Activated CD4-positive, alpha-beta T cell treated with anti-CD3 and anti-CD28 coated beads, Interleukin-2, Interleukin-6, amounts not matched to agents 100 ng/mL and 50 ng/mL, durations not matched to agents 16 hours and 8 hours (primary cell): ENCODE data around the gene MCOLN3.

ENCODE experiments used
- DNase-seq: peaks from one replicate; pipeline ENCODE4 v3.0.0-alpha.2; 2020

The MCOLN3 gene, protein sequence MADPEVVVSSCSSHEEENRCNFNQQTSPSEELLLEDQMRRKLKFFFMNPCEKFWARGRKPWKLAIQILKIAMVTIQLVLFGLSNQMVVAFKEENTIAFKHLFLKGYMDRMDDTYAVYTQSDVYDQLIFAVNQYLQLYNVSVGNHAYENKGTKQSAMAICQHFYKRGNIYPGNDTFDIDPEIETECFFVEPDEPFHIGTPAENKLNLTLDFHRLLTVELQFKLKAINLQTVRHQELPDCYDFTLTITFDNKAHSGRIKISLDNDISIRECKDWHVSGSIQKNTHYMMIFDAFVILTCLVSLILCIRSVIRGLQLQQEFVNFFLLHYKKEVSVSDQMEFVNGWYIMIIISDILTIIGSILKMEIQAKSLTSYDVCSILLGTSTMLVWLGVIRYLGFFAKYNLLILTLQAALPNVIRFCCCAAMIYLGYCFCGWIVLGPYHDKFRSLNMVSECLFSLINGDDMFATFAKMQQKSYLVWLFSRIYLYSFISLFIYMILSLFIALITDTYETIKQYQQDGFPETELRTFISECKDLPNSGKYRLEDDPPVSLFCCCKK

DNA sequence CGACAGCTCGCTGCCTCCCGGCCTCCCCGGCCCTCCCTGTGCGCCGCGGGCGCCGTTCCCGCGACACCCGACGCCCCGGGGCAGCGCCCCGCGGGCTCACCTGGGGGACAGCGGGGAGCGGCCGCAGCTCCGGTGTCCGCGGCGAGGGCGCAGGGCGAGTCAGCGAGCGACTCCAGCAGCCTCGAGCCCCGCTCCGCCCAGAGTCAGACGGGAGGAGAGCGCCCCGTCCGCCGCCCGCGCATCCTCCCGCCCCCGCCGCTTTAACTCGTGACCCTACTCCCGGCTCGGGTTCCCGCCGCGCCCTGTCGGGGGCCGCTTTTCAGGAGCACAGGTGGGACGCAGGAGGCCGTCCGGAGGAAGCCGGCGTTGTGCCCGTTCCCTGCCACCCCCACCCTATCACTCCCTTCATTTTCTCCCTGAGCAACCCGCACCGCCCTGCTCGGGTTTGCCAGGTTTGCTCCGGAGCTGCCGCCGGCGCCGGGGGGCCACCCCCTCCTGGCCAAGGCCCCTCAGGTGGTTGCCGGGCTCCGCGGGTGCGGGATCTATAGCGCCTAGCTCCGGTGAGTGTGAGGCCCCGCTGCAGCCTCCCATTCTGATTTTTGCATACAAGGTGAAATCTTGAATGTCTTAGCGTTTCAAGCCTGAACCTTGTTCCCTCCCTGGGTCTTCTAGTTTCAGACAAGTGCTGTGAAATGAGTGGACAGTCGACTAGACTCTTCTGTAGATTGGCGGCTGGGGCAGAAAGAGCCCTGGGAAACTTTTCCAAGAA, at the start of gene MCOLN3:
TSS of gene MCOLN3 (minus strand) at position 205 of the 769 bp plus-strand sequence. CDS start 3,140 bp downstream, outside the sequence.
- peak; percentile 44 for DNase-seq

DNA sequence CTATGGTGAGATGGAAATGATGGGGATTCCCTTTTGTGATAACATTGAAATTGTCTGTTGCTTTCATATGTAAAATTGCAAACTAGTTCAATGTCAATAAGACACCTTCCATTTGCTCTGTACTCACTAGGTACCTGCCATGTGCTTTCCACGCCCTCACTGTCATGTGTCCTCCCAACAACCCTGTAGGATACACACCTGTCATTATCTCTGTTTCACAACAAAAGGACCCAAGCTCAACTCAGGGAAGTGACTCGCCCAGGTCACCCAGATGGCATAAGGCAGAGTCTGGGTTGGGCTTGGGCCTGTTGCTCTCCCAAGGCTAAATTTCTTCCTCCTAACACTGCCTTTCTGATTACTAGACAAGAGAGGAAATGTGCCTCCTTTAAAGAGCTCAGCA, 45.3 kb upstream of the MCOLN3 start:
- DNase-seq, result no peak

DNA sequence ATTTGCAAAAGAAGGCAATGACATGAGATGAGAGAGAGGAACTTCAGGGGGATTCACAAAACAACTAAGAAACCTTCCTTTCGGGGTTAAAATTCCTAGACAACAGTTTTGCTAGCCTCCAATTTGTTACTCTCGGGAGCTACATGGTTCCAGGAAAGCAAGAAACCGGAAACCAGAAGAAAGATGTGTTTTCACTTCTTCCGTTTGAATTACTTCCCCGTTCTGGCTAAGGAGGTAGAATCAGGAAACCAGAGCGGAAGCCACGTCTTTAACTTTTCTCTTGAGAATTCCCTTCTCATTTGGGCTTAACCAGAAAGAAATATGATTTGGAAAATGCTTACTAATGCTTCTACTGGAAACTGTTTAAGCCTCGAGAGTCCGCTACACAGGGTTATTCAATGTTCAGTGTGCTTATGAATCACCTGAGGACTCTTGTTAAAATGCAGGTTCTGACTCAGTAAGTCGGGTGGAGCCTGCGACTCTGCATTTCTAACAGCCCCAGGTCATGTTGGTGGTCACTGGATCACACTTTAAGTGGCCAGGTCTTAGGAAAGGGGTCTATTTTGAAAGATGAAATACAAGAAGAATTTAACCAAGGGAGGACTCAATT, 43.5 kb upstream of the MCOLN3 start:
- DNase-seq, result peak; percentile 37

DNA sequence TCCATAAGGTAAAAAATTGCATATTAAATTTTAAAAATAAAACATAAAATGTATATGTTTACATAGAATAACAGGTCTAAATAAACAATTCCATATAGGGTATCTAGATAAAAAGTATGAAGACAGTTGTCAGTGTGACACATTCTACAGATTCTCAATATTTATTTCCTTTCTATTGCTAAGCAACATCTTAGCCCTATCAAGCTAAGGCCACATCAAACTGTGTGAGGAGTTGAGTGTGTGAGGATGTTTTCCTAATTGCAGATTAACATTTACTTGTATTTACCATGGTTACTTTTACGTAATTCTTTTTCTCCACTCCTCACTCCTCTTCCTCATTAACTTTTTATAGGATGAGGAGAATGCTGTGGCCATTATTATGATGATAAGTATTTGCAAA, 41.9 kb upstream of the MCOLN3 start:
- no peak for DNase-seq

DNA sequence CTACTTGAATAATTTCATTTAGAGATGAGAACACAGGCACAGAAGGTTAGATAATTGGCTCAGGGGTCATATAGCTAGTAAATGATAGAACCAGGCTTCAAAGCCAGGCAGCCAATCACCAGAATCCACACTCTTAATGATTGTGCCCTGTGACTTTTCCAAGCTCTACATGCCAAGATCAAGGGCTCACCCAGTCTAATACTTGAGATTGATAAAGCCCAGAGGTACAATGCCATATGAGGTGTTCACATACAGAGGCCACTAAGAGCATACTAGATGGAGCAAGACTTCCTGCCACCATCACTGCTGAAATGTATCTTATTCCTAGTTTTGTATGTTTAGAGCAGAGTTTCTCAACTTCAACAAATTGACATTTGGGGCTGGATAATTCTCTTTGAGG, 40.9 kb upstream of the MCOLN3 start:
- no peak for DNase-seq

DNA sequence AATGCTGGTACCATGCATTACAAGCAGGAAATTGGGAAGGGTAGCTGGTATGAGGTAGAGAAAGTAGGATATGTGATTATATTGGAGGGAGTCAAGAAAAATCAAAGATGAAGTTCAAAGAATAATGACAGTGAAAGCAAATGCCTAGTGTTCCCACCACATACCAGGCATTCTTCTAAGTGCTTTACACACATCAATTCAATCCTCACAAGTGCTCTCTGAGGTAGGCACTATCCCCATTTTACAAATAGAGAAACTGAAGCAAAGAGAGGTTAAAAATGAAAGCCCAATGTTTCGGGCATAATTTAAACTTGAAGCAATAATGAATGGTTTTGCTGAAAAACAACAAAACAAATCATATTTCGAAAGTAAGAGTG, 40.1 kb upstream of the MCOLN3 start:
- DNase-seq, result no peak

DNA sequence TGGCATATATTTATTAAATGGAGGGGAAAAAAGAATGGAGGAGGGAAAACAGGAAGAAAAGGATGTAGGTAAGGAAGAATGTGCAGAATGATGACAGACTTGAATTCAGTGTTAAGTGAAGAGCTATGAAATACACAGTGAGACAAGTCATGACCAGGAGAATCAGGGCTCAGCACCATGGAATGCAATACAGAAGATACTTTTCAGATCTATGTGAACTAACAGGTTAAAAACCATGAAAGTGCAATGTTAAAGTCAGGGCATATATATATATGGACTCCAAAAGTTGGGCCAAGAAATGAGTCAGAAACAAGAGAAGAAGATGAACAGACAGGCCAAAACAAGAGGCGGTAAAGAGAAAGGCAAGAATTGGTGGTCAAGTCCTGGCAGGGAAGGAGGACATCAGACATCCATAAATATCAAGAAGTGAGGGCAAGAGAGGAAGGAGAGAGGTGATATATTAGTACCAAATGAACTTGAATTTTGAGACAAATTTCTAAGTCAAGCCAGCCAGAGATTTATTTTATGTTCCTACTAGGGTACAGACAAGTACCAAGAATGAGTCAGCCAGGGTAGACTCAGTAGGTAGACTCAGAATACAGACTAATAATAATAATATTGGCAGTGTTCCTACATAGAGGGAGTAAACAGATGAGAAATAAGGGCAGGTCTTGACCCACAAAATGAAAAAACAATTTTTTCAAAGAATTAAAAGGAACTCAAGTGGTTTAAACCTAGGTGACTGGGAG, 39.5 kb upstream of the MCOLN3 start:
- no peak for DNase-seq

DNA sequence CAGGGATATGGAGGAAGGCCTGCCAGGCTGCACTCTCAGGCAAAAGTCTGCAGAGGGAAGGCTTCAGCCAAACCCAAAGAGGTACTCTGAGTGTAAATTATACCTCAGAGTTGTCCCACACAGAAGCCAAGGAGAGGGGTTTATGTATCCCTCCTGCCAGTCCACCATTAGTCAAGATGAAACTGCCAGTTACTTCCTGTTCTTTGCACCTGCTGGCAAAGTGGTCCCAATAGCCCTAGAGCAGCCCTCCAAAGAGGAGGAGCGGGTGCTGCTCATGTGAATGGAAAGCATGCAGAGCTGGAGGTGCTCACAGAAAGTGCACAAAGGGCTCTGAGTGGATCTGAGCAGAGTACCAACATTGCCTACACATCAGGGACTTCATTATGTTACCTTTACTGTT, 37.1 kb upstream of the MCOLN3 start:
- no peak for DNase-seq

DNA sequence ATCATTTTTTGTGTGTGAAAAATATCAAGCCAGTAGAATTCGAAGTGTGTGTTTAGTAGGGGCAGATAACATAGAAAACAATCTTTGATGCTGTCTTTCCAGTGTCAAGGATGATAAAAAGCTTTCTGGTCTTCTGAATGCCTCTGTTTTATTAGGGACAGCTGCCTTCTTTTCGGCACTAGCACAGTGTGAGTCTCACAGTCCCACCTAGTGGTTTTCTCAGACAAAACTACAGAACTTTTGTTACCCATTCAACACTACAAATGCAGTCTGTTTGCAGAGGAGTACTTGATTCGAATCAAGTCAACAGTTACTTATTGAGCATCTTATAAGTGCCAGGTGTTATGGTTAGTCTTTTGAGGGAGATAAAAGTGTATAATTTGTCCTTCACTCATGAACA, 30.6 kb upstream of the MCOLN3 start:
- DNase-seq, result no peak

DNA sequence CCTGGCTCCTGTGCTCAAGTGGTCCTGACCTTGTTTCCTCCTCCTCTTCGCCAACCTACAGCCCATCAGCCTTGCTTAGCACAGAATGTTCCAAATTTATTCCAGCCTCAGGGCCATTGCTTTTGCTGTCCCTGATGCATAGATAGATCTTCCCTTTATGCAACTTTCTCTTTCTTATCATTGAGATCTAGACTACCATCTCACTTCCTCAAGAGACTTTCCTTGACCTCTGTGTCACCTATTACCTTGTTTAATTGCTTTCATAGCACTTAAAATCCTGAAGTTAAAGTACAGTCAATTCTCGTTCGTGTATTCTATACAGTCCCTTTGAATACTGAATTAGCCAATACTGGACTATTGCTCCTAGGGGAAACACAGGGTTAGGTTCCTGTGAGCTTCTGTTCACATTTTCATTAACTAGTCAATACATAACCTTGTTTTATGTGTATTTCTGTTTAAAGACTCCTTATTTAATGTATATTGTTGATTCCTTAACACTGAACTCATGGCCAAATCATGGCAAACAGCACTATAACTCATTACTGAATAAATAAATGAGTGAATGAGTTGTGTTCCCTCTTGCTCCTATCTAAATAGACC, 26.2 kb upstream of the MCOLN3 start:
- DNase-seq, result no peak

DNA sequence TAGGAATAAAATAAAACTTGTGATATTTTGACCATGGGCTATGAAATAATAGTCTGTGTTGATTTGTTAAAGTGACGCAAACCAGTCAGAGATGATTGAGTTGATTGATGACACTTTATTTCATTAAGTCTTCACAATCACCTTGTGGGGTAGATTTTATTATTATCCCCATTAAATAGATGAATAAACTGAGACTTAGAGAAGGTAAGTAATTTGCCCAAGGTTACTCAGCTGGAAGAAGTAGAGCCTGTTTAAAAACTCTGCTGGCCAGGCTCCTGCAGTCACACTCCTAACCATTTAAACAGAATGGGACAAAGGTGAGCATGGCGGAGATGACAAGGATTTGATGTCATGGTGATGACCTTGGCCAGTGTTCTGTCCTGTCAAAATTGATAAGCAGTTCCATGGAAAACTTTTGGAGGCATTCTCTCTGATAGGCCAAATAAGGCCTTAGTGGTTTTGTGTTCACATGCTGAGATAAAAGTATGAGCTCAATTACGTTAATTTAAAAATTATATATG, 22.7 kb upstream of the MCOLN3 start:
- DNase-seq, result no peak

DNA sequence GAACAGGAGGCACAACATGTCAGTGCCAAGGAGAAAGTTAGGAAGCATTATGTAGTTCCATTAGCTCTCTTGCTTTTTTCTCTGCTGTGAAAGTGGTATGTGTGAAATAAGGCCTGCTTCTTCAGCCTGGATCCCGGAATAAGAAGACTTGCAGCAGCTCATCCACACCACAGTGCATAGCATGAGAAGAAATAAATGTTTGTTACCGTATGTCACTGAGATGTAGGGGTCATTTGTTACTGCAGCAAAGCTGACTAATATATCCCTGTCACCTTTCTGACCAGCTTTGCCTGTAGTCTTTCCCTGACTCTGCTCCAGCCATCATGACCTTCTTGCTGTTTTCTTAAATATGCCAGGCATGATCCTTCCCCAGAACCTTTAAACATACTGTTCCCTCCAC, 20.5 kb upstream of the MCOLN3 start:
- DNase-seq, result no peak

DNA sequence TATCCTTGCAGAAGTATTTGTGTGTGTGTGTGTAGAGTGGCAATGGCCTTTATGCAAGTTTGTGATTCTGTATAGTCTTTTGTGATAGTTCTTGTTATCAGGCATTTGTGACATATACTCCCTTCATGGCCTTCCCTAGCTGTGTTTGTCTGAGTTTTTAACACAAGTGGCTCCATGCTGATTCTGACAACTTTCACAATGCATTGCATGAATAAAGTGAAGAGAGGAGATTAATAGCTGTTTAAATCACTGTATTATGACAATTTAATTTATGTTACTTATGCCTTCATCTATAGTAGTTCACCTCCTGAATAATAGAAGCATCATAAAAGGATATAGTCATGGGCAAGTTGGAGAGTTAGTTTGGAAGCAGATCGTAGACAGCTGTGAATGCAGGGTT, 17.2 kb upstream of the MCOLN3 start:
- no peak for DNase-seq

DNA sequence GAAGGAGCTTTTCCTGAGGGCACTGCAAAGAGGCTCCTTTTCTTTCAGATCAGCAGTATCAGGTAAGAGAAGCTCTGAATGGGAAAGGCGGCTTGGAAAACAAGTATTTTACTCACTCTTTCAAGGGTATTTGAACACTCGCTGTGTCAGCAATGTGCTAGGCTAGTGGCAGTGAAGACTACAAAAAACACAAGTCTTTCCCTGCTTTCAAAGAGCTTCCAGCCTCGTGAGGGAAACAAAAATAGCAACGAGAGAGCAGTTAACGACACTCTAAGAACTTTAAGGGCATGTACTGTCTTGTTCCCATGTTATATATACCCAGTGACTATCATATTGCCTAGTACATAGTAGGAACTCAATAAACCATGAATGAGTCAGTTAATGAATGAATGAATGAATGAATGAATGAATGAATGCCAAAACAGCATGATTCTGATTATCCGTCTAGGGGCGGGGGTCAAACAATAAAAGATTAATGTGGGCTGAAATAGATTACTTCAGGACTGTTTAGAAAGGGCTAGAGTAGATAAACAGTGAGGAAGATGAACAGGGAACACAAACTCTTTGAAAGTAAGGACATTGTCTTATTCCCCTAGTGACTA, 14.2 kb upstream of the MCOLN3 start:
- DNase-seq, result no peak

DNA sequence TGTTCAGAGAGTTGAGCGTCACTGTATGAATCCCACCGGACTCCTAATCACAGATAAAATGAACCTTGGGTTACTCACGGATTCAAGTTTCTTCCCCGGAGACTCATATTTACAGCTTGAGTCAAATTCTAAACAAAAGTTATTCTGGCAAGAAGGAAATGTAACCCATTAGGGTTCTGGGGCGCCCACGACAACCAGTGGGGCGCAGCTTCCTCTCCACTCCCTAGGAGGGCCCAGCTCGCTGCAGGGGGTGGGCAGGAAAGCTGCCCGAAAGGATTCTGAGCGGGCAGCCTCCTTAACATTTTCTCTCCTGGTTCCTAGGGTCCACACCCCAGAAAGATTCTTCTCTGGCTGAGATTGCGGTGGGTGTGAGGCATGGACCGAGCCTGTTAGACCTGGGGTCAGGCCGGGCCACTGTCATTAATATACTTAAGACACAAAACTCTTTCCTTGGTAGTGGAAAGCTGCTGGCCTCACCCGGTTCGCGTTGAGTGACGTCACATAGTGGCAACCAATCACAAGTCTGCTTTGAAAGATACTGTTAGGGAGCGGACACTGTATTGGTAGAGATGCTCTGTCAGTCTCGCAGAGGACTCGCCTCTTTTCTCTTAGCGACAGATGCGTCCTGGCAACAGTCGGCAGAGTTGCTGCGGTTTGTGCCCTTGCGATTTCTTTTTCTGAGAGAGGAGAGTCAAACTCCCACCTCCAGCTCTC, 13.6 kb upstream of the MCOLN3 start:
- peak; percentile 93 for DNase-seq

DNA sequence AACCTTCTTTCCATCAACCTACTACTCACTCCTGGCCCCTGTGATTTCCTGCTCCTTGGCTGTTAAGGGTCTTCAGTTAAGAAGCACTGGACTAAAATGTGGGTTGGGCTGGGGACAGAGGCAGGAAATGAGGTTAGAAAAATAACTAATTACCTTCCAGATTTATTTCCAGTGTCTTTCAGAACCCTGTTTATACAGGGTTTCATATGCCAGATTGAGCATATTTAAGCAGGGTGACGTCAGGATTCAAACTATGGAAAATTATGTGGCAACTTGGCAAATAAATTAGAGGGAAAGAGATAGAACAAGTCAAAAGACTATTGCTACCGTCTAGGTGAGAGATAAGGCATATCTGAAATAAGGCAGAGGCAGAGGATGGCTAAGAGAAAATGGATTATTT, 11.7 kb upstream of the MCOLN3 start:
- no peak for DNase-seq

DNA sequence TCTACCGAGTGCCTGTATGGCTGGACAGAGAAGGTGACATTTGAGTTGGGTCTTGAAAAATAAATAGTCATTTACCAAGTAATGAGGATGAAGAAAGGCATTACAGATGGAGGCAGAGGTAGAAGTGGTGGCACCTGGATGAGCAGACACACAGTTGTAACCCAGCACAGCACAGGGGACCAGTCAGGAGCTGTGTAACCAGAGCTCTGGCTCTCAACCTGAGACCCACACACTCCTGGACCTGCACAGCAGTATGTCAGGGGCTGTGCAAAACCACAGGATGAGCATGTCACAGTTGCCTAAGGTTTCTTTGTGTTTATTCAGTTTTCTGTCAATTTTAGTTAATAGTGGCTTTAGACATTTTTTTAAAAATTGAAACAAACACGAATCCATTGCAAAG, 11.3 kb upstream of the MCOLN3 start:
- no peak for DNase-seq

DNA sequence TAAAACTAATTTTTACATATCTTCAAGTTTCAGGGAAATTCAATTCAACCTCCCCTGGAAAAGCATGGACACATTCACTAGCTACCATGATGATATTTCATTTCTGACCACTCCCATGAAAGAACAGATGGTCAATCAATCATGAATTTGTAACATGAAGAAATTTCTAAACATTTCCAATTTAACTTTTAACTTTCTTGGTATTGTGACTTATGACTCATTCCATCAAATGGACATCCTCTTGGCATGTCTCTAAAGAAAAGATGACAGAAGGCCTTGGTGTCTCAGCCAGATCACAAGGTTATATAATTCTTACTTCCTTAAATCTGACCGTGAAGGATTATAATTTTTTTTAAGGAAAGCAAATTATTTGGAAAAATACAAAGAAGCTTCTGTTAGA, 10.5 kb upstream of the MCOLN3 start:
- no peak for DNase-seq

DNA sequence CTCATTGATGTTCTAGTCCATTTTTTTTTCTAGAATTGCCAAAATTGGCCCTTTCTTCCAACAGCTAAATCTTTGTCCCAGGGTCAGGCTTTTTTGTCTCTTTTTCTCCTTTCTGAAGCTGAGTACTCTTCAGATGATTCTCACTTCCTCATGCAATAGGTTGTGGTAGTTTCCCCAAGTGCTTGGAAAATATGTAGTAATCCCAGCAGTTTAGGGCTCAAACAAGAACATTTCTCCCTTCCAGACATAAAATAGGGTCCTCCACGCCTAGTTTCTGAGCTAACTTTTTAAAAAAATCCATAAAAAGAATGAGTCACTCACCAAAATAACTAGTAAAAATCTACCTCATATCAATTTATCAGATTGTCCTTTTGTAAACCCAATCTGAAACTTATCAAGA, 10.0 kb upstream of the MCOLN3 start:
- no peak for DNase-seq

DNA sequence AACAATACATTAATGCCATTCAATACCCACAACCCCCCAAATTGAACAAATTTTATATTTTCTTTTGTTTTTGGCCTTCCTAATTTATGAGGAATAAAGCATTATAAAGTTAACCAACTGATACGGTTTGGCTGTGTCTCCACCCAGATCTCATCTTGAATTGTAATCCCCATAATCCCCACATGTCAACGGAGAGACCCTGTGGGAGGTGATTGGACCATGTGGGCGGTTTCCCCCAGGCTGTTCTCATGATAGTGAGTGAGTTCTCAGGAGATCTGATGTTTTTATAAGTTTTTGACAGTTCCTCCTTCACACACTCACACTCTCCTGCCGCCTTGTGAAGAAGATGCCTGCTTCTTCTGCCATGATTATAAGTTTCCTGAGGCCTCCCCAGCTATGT, 6.4 kb upstream of the MCOLN3 start:
- DNase-seq, result no peak

DNA sequence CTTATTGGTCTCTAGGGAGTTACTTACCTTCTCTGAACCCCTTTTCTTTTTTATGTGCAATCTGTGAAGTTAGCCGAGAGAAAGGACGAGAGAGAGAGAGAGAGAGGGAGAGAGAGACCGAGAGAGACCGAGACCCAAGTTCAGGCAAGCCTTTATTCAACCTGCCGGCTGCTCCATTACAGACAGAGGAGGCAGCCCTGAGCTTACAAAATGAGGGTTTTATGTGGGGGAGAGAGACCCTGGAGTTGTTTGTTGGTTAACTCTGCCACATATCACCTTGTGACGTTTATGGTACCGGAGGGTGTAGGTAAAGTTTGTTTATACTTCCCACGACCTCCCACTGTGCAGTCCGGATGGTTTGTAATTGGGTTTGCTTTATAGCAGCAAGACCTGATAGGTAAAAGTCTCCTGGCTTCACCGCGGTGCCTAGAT, 1.5 kb upstream of the MCOLN3 start:
- no peak for DNase-seq
